Activated naive CD4-positive, alpha-beta T cell treated with anti-CD3 and anti-CD28 coated beads for 36 hours (primary cell): ENCODE results near the gene SCAMP5. TPM values are rescaled to one million over a fixed set of nuclear protein-coding genes. Genes with fewer than 3 reads are reported as not detected.

ENCODE experiments used
- CTCF ChIA-PET: fragments of 350-600 bp; sonication (Branson Sonifier 250); formaldehyde crosslinking; loops from one replicate; lab custom pipeline; 2021; ENCODE audit warnings: antibody characterized with exemption; lab: Charles Lee
- DNase-seq: peaks from one replicate; pipeline ENCODE4 v3.0.0-alpha.2; 2020
- H3K27ac Mint-ChIP-seq: one replicate; pipeline ENCODE4 v1.8.0; 2021; ENCODE audit warnings: mild to moderate bottlenecking, mixed read lengths
- H3K27me3 Mint-ChIP-seq: one replicate; pipeline ENCODE4 v1.8.0; 2021; ENCODE audit warnings: low read depth, mixed read lengths
- H3K36me3 Mint-ChIP-seq: one replicate; pipeline ENCODE4 v1.8.0; 2021; ENCODE audit warnings: low read depth, mixed read lengths
- H3K4me1 Mint-ChIP-seq: one replicate; pipeline ENCODE4 v1.8.0; 2021; ENCODE audit warnings: low read depth, mixed read lengths
- H3K4me3 Mint-ChIP-seq: one replicate; pipeline ENCODE4 v1.8.0; 2021; ENCODE audit warnings: mild to moderate bottlenecking, moderate library complexity, mixed read lengths
- H3K9me3 Mint-ChIP-seq: one replicate; pipeline ENCODE4 v1.8.0; 2021; ENCODE audit warnings: mixed read lengths
- intact Hi-C: fragments of 100-400 bp; cut with micrococcal nuclease; formaldehyde crosslinking; loops from one replicate; pipeline ENCODE4 v1.15.1; 2023
- total RNA-seq, 2 experiments: library from RNA; stranded (reverse); gene quantifications; one replicate each; pipeline ENCODE4 v1.2.3, GENCODE V29; 2021

SCAMP5 gene, protein sequence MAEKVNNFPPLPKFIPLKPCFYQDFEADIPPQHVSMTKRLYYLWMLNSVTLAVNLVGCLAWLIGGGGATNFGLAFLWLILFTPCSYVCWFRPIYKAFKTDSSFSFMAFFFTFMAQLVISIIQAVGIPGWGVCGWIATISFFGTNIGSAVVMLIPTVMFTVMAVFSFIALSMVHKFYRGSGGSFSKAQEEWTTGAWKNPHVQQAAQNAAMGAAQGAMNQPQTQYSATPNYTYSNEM
- total RNA-seq = under 1 TPM; 0.15 to 0.38 TPM

DNA sequence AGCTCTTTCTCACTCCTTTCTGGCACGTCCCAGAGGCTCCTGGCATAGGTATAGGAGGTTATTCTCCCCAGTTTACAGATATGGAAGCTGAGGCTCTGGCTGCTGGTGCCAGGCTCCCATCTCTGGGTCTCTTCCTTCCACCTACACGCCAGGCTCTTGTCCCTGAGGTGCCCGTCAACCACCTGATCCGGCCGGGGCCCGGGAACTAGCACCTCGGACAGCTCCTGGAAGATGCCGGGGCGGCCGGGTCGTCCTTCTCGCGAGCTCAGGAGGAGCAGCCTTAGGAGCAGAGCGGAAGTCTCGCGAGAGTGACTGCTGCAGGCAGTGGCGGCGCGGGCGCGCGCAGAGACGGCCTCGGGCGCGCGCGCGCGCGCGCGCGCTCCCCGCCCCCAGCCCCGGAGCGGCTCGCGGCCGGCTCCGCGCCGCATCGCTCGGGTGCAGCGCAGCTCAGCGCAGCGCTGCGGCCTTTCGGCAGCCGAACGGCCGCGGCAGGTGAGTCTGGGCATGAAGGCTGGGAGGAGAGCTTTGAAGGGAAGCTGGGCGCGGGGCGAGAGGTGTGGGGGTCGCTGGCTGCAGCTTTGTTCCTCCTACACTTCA is at the start of gene SCAMP5:
Gene SCAMP5, plus strand, starts transcription at position 382 of the 597 bp plus-strand sequence. CDS start 16,277 bp downstream, outside the sequence.
- intact Hi-C loops = loop anchor here (1.0 to 5.0 kb wide), 2 partner anchors 39 to 168 kb away; partner anchors contain the start of genes CPLX3 and RPP25
- no peaks in the 10 kb centered on the region for H3K36me3 Mint-ChIP-seq
- peak; percentile 95 for DNase-seq
- H3K4me1 Mint-ChIP-seq = peaks cover 15% of the 10 kb centered on the region
- H3K4me3 Mint-ChIP-seq = peak within 1 kb of the TSS; percentile 65
- H3K27ac Mint-ChIP-seq = no peak within 1 kb of the TSS
- peaks cover 33% of the 10 kb centered on the region for H3K27me3 Mint-ChIP-seq
- CTCF ChIA-PET = no interaction called here
- no peaks in the 10 kb centered on the region for H3K9me3 Mint-ChIP-seq

DNA sequence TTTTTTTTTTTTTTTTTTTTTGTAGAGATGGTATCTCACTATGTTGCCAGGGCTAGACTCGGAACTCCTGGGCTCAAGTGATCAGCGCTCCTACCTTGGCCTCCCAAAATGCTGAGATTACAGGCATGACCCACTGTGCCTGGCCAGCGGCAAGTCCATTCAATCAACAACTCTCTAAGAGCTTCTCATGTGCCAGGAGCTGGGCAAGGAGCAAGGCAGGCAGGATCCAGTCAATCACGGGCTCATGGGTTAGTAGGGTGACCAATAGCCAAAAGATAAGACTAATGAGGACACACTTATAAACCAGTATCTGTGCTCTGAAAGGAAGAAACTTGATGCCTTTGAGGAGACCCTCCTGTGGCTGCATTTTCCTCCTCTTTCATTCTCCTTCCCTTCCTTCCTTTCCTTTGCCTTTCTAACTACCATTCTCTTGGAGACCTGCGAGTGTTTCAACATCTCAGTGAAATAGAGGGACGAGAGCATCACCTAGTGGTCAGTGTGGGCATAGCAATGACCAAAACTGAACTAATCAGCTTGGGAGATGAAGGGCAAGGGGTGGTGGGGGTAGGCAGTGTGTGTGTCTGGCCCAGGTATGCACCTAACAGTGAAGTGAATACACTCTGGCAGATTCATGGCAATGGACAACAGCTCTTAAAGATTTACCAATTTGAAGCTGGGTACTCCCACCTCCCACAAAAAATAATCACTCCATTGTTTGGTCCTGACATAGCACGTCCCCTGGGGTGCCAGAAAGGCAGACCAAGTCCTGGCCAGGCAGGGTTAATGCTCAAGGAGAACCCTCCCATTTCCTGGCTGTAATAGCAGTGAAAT is 45.1 kb upstream of the SCAMP5 start:
- H3K4me3 Mint-ChIP-seq = no peak overlapping the region
- H3K27ac Mint-ChIP-seq = no peak overlapping the region
- intact Hi-C loops = loop anchor here (1.0 to 2.0 kb wide), 6 partner anchors 43 to 577 kb away; partner anchors contain the start of gene FAM219B
- CTCF ChIA-PET = interaction anchor here (0.8 to 5.3 kb wide), 21 partner anchors 8 to 519 kb away, joined by 3 to 56 read pairs (median 5); partner anchors contain the start of genes COX5A and FAM219B
- DNase-seq = peak; percentile 92
- H3K9me3 Mint-ChIP-seq = no peaks in the 10 kb centered on the region
- H3K36me3 Mint-ChIP-seq = no peaks in the 10 kb centered on the region
- H3K27me3 Mint-ChIP-seq = no peaks in the 10 kb centered on the region
- H3K4me1 Mint-ChIP-seq = peaks cover 10% of the 10 kb centered on the region

DNA sequence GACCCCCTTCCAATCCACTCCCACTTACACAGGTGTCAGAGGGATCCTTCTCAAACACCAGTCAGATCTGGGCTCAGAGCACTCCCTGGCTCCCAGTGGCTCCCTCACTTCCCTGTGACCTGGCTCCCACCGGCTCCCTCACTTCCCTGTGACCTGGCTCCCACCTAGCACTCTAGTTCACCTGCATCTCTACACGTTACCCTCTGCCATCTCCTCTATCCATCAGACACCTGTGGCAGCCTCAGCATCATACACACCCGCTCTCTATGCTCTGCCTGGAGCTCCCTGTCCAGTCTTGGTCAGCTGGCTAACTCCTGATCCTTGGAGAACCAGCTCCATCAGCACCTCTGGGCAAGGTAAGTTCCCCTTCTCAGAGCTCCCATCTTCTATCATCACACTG is 44.4 kb upstream of the SCAMP5 start:
- intact Hi-C loops = loop anchor here (2.0 kb wide), 3 partner anchors 44 to 578 kb away; partner anchors contain the start of gene FAM219B

DNA sequence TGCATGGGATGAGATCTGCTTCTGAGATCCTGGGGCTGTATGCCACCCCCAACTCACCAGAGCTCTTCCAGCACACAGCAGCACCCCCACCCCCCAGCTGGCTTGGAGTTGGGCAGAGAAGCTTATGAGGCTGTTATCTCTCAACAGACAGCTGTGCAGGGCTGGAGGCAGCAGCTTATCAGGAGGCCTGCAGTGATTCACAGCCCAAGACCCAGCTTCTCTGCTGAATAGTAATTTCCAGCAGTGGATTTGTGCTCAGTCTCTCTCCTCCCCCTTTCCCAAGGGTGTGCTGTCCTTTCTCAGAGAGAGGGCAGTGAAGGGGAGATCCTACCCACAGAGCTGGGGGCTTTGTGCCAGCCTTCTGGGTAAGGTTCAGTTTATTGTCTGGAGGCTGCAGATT is 40.8 kb upstream of the SCAMP5 start:
- intact Hi-C loops = no loop called here
- no peak for DNase-seq
- CTCF ChIA-PET = interaction anchor here (0.9 to 1.3 kb wide), 4 partner anchors 16 to 333 kb away, joined by 3 to 5 read pairs (median 4); partner anchors contain the start of gene COX5A
- Mint-ChIP-seq H3K4me1 (peaks cover 31% of the 10 kb centered on the region), H3K9me3 (no peaks in the 10 kb centered on the region), H3K27ac (no peak overlapping the region), H3K27me3 (peaks cover 22% of the 10 kb centered on the region), H3K36me3 (no peaks in the 10 kb centered on the region), H3K4me3 (peak overlapping the region; percentile 69)

More for the DNA sequence above, 44.4 kb upstream of the SCAMP5 start:
- peaks cover 14% of the 10 kb centered on the region for H3K4me1 Mint-ChIP-seq
- DNase-seq = no peak
- H3K27ac Mint-ChIP-seq = no peak overlapping the region
- CTCF ChIA-PET = interaction anchor here (0.8 to 5.3 kb wide), 20 partner anchors 9 to 519 kb away, joined by 3 to 56 read pairs (median 6); partner anchors contain the start of genes COX5A and FAM219B
- H3K4me3 Mint-ChIP-seq = no peak overlapping the region
- H3K9me3 Mint-ChIP-seq = no peaks in the 10 kb centered on the region
- no peaks in the 10 kb centered on the region for H3K27me3 Mint-ChIP-seq
- H3K36me3 Mint-ChIP-seq = no peaks in the 10 kb centered on the region

DNA sequence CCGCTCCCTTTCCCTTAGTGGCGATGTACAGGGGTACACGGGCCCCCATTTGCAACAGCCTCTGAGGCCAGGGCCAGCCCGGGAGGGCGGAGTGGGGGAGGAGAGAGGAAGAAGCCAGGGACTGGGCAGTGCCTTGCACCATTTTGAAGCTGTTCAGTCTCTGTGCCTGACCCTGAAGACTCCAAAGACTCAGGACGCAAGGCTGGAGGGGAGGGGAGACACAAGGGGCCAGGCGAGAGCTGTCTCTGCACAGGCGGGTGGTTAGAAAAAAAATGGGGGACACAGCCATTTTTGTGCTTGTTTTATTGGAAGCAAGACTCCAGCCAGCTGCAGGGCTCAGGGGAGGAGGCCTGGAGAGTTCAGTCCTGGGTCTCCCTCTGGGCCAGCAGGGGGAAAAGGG is 40.3 kb upstream of the SCAMP5 start:
- H3K36me3 Mint-ChIP-seq = no peaks in the 10 kb centered on the region
- H3K4me3 Mint-ChIP-seq = peak overlapping the region; percentile 69
- peaks cover 26% of the 10 kb centered on the region for H3K27me3 Mint-ChIP-seq
- CTCF ChIA-PET = interaction anchor here (0.7 to 1.3 kb wide), 6 partner anchors 47 to 334 kb away, joined by 4 to 6 read pairs (median 4); no protein-coding TSS in a partner anchor
- H3K9me3 Mint-ChIP-seq = no peaks in the 10 kb centered on the region
- no peak for DNase-seq
- no peak overlapping the region for H3K27ac Mint-ChIP-seq
- peaks cover 31% of the 10 kb centered on the region for H3K4me1 Mint-ChIP-seq
- intact Hi-C loops = loop anchor here (5.0 kb wide), 1 partner anchor 413 kb away; the partner anchor contains the start of gene ARID3B

DNA sequence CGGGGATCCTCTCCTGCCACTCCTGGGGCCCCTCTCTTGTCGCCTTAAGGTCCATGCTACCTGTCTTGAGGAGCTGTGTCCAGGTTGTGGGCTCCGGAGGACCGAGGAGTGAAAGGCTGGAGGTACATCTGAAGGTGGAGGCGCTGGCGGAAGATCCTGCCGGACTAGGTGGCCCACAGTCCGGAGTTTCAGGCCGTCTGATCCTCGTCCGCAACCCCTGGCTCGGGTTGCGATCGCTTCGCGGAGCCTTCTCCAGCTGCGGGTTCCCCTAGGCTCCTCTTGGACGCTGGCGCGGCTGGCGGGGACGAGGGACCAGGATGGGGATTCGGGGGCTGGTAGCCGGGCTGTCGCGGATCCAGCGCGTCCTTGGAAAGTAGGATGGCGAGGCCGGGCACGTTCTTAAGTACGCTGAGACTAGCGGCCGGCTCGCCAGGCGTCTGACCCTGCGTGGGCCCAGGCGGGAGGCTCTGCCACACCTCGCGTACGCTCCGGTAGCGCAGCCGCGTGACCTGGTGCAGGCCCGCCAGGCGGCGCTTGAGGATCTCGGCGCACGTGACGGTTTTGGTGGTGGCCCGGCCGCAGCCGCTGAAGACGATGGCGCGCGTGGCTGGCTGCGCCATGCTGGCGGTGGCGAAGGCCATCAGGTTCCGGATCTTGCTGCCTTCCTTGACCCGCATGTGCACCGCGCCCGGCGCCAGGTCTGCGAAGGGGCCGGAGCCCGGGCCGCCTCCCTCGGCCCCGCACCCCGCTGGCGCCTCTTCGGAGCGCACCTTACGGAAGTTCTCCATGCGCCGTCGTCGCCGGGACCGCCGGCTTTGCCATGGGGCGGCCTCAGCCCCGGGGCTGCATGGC is 39.3 kb upstream of the SCAMP5 start:
- DNase-seq = peak; percentile 80
- Mint-ChIP-seq H3K4me3 (peak overlapping the region; percentile 69), H3K27ac (no peak overlapping the region), H3K4me1 (peaks cover 38% of the 10 kb centered on the region), H3K9me3 (no peaks in the 10 kb centered on the region), H3K36me3 (no peaks in the 10 kb centered on the region), H3K27me3 (peaks cover 28% of the 10 kb centered on the region)
- CTCF ChIA-PET = interaction anchor here (0.7 to 1.3 kb wide), 7 partner anchors 18 to 321 kb away, joined by 3 to 6 read pairs (median 4); partner anchors contain the start of gene COX5A
- intact Hi-C loops = loop anchor here (1.0 to 5.0 kb wide), 6 partner anchors 18 to 414 kb away; partner anchors contain the start of genes ARID3B, COX5A, PPCDC and SCAMP5

DNA sequence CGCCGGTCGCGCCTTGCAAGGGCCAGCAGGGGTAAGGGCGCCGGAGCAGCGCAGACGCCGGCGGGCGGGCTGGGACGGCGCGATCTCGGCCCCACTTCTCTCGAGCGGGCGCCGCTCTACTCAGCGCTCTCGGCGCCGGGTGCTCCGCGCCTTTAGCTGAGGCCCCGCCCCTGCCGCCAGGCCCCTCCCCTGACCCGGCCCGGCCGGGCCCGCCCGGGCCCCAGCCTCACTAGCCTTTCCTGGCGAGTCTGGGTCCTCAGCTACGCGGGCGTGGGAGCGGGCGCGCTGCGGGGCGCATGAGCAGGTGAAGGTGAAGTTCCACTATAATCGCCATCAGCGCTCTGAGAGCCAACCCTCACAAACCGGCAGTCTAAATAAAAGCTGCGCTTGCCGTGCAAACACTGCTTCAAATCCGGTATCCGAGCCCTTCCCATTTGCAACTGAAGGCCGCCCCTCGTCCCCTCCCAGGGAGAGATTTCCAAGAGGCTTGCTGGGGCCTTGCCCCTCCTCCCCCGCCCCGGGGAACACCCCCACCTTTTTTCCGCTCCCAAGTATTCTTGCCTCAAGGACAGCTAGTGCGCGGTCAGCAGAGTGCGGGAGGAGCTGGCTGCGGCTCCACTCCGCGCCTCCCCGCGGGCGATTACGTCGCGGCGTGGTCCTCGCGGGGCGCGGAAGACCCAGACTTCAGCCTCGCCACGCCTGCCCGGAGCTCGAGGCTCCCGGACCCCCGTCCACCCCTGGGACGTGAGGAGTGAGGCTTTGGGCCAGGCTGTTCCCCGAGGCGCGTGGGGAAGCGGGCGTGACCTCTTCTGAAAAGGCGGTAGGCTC is 38.5 kb upstream of the SCAMP5 start, which contains the start of gene RPP25:
Gene RPP25, minus strand, starts transcription at position 125 of the 828 bp plus-strand sequence. CDS start 189 bp downstream, outside the sequence.
- Mint-ChIP-seq H3K9me3 (no peaks in the 10 kb centered on the region), H3K27me3 (peaks cover 28% of the 10 kb centered on the region), H3K27ac (no peak within 1 kb of the TSS), H3K4me1 (peaks cover 44% of the 10 kb centered on the region), H3K4me3 (peak within 1 kb of the TSS; percentile 69), H3K36me3 (no peaks in the 10 kb centered on the region)
- intact Hi-C loops = loop anchor here (1.0 to 5.0 kb wide), 6 partner anchors 19 to 415 kb away; partner anchors contain the start of genes ARID3B, COX5A, PPCDC and SCAMP5
- DNase-seq = peak; percentile 65
- CTCF ChIA-PET = interaction anchor here (0.5 to 1.3 kb wide), 6 partner anchors 18 to 247 kb away, joined by 3 to 5 read pairs (median 4); partner anchors contain the start of gene COX5A

DNA sequence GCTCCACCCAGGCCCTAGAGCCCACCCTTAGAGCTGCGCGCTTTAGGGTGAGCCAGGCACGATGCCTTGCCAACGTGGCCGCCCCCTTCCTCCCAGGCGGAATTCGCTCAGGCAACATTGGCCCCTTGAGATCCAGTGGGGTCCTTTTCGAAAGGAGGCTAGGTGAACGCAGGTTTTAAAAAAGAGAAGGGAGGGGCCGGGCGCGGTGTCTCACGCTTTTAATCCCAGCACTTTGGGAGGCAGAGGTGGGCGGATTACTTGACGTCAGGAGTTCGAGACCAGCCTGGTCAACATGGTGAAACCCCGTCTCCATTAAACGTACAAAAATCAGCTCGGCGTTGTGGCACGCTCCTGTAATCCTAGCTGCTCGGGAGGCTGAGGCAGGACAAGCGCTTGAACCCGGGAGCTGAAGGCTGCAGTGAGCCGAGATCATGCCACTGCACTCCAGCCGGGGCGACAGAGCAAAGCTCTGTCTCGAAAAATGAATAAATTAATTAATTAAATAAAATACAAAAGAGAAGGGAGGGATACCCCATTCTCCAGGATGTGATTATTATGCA is 37.8 kb upstream of the SCAMP5 start:
- CTCF ChIA-PET = interaction anchor here (0.8 to 1.3 kb wide), 4 partner anchors 30 to 246 kb away, joined by 3 to 5 read pairs (median 4); no protein-coding TSS in a partner anchor
- peaks cover 28% of the 10 kb centered on the region for H3K27me3 Mint-ChIP-seq
- H3K4me3 Mint-ChIP-seq = peak overlapping the region; percentile 69
- no peaks in the 10 kb centered on the region for H3K9me3 Mint-ChIP-seq
- no peak overlapping the region for H3K27ac Mint-ChIP-seq
- intact Hi-C loops = loop anchor here (5.0 kb wide), 1 partner anchor 415 kb away; the partner anchor contains the start of gene ARID3B
- H3K4me1 Mint-ChIP-seq = peaks cover 44% of the 10 kb centered on the region
- H3K36me3 Mint-ChIP-seq = no peaks in the 10 kb centered on the region
- DNase-seq = no peak

DNA sequence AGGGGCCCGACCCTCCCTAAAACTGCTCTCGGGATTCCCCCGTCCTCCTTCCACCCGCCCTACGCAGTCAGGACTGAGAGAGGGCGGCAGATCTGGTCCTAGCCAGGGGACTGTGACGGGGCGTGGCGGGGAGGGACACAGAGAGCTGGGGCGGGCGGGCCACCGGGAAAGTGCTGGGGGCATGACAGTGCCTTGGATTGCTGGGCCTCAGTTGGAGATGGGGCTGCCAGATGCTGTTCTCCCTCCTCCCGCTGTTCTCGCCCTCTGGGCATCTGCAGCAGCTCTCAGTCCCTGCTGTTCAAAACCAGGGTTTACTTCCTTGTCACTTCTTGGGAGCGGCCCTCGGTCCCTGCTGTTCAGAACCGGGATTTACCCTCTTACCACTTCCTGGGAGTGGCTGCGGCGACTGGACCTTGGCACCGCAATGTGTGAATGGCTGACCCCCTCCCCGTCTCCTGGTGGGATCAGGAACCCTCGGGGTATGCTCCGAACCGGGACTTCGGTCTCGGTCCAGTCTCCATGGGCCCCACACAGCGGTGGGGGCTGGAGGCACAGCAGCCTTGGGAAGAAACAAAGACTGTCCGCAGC is 36.9 kb upstream of the SCAMP5 start:
- Mint-ChIP-seq H3K36me3 (no peaks in the 10 kb centered on the region), H3K9me3 (no peaks in the 10 kb centered on the region), H3K27me3 (peaks cover 28% of the 10 kb centered on the region), H3K4me1 (peaks cover 44% of the 10 kb centered on the region), H3K4me3 (no peak overlapping the region), H3K27ac (no peak overlapping the region)
- CTCF ChIA-PET = interaction anchor here (0.6 kb wide), 2 partner anchors 49 to 189 kb away, joined by 3 to 5 read pairs; no protein-coding TSS in a partner anchor
- intact Hi-C loops = loop anchor here (5.0 kb wide), 1 partner anchor 416 kb away; the partner anchor contains the start of gene ARID3B
- no peak for DNase-seq
